Neural cell (in vitro differentiated cells): ENCODE results near the gene USP6. TPM values are rescaled to one million over a fixed set of nuclear protein-coding genes. Genes with fewer than 3 reads are reported as not detected.

Source experiments
- H2AFZ ChIP-seq: fragments of 200-600, 300-800 bp; sonication (generic), shearing (Covaris generic); 2 replicates; pipeline ENCODE4 v1.6.0; 2014; ENCODE audit warnings: low read depth, mild to moderate bottlenecking, antibody characterized with exemption, low read length, moderate library complexity
- H3F3A ChIP-seq: fragments of 200-600 bp; shearing (Covaris generic); 2 replicates; pipeline ENCODE4 v1.6.1; 2016; ENCODE audit warnings: mild to moderate bottlenecking, moderate library complexity, mixed read lengths, antibody characterized with exemption, low read length; ENCODE audit not compliant: insufficient read depth, poor library complexity, severe bottlenecking
- H3K27ac ChIP-seq: fragments of 200-600, 300-800 bp; sonication (generic), shearing (Covaris generic); 2 replicates; pipeline ENCODE4 v1.5.1; 2014; ENCODE audit warnings: mild to moderate bottlenecking, low read length, moderate library complexity
- H3K27me3 ChIP-seq: fragments of 300-800, 200-600 bp; sonication (generic), shearing (Covaris generic); 2 replicates; pipeline ENCODE4 v1.6.0; 2014; ENCODE audit warnings: mild to moderate bottlenecking, low read depth, low read length, moderate library complexity; ENCODE audit not compliant: insufficient read depth
- H3K36me3 ChIP-seq: fragments of 300-800, 200-600 bp; sonication (generic), shearing (Covaris generic); 2 replicates; pipeline ENCODE4 v1.5.1; 2014; ENCODE audit warnings: mild to moderate bottlenecking, antibody characterized with exemption, low read length, moderate library complexity; ENCODE audit not compliant: insufficient read depth
- H3K4me2 ChIP-seq: fragments of 300-800, 200-600 bp; sonication (generic), shearing (Covaris generic); 2 replicates; pipeline ENCODE4 v1.6.0; 2014; ENCODE audit warnings: mild to moderate bottlenecking, low read length
- H3K4me3 ChIP-seq: fragments of 300-800, 200-600 bp; sonication (generic), shearing (Covaris generic); 2 replicates; pipeline ENCODE4 v1.5.1; 2014; ENCODE audit warnings: mild to moderate bottlenecking, low read length, moderate library complexity
- H3K79me2 ChIP-seq: fragments of 200-600 bp; shearing (Covaris generic); replicated peaks from 2 replicates; pipeline ENCODE4 v1.6.0; 2014; ENCODE audit warnings: mild to moderate bottlenecking, low read length, moderate library complexity; ENCODE audit not compliant: insufficient read depth
- H3K9ac ChIP-seq: fragments of 300-800, 200-600 bp; sonication (generic), shearing (Covaris generic); 2 replicates; pipeline ENCODE4 v1.6.1; 2016; ENCODE audit warnings: mild to moderate bottlenecking, low read length, mixed read lengths
- H3K9me2 ChIP-seq: fragments of 200-600 bp; shearing (Covaris generic); 2 replicates; pipeline ENCODE4 v1.6.1; 2016; ENCODE audit warnings: mild to moderate bottlenecking, low read length, mixed read lengths; ENCODE audit not compliant: insufficient read depth
- H3K9me3 ChIP-seq: fragments of 200-600, 300-800 bp; sonication (generic), shearing (Covaris generic); 2 replicates; pipeline ENCODE4 v1.6.1; 2016; ENCODE audit warnings: mild to moderate bottlenecking, mixed run types, low read length, moderate library complexity, mixed read lengths
- H4K20me1 ChIP-seq: fragments of 200-600 bp; shearing (Covaris generic); 2 replicates; pipeline ENCODE4 v1.6.1; 2016; ENCODE audit warnings: mild to moderate bottlenecking, mixed run types; ENCODE audit not compliant: insufficient read depth
- EP300 ChIP-seq: fragments of 450-650 bp; conservative IDR thresholded peaks from 2 replicates; pipeline ENCODE4 v1.6.1; 2014; ENCODE audit warnings: antibody characterized with exemption, mild to moderate bottlenecking, moderate library complexity; ENCODE audit not compliant: poor library complexity, severe bottlenecking
- EZH2 ChIP-seq: fragments of 200-600, 300-800 bp; shearing (Covaris generic), sonication (generic); IDR thresholded peaks from 2 replicates; pipeline ENCODE4 v1.6.1; 2014; ENCODE audit warnings: antibody characterized with exemption, low read length, borderline replicate concordance, mild to moderate bottlenecking; ENCODE audit not compliant: insufficient read depth, poor library complexity, severe bottlenecking
- MXI1 ChIP-seq: fragments of 450-650 bp; conservative IDR thresholded peaks from 2 replicates; pipeline ENCODE4 v1.6.1; 2014; ENCODE audit warnings: antibody characterized with exemption, mild to moderate bottlenecking; ENCODE audit not compliant: poor library complexity, severe bottlenecking
- POLR2AphosphoS5 ChIP-seq: IDR thresholded peaks from 2 replicates; pipeline ENCODE4 v1.6.1; 2012
- RAD21 ChIP-seq: fragments of 450-650 bp; conservative IDR thresholded peaks from 2 replicates; pipeline ENCODE4 v1.6.1; 2014; ENCODE audit warnings: antibody characterized with exemption, mild to moderate bottlenecking, moderate library complexity
- SMC3 ChIP-seq: fragments of 450-650 bp; conservative IDR thresholded peaks from 2 replicates; pipeline ENCODE4 v1.6.1; 2014; ENCODE audit warnings: antibody characterized with exemption, mild to moderate bottlenecking, moderate library complexity; ENCODE audit not compliant: poor library complexity
- TAF1 ChIP-seq: IDR thresholded peaks from 2 replicates; pipeline ENCODE4 v1.6.1; 2012; ENCODE audit warnings: low read depth
- polyA plus RNA-seq: library from polyadenylated mRNA; depleted of rRNA; stranded (reverse); fragments of >200 nt; gene quantifications from 2 replicates; pipeline ENCODE4 v1.2.3, GENCODE V29; 2014
- TF ChIP-seq, protein P1 (sequence below): fragments of 450-650 bp; IDR thresholded peaks from 2 replicates; pipeline ENCODE4 v1.5.1; 2014; ENCODE audit warnings: antibody characterized with exemption, mild to moderate bottlenecking, moderate library complexity; ENCODE audit not compliant: poor library complexity, severe bottlenecking
- TF ChIP-seq, protein P2 (sequence below): IDR thresholded peaks from 2 replicates; pipeline ENCODE4 v1.6.1; 2012; ENCODE audit warnings: borderline replicate concordance

USP6 gene
- polyA plus RNA-seq, 1 donor from 2014 or later = not detected

DNA sequence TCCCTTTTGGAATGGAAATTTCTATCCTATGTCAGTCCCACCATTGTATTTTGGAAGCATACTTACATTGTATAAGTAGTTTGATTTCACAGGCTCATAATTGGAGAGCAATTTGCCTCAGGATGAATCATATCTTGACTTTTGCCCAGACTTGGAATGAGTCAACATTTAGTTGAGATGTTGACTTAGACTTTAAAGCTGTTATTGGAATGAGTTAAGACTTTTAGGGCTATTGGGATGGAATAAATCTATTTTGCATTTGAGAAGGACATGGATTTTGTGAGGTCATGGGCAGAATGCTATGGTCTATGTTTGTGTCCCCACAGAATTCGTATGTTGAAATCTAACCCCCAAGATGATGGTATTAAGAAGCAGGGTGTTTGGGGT, 88.1 kb downstream of the USP6 start:
- Histone ChIP-seq H3K27ac (no peak overlapping the region), H3K9me3 (no peaks in the 10 kb centered on the region), H3K9me2 (no peaks in the 10 kb centered on the region), H3K4me3 (no peak overlapping the region), H3K79me2 (no peaks in the 10 kb centered on the region), H2AFZ (no peak overlapping the region), H3K36me3 (no peaks in the 10 kb centered on the region), H4K20me1 (no peaks in the 10 kb centered on the region), H3K4me2 (no peak overlapping the region), H3K27me3 (no peaks in the 10 kb centered on the region), H3F3A (no peaks in the 10 kb centered on the region), H3K9ac (no peak overlapping the region)
- TF ChIP-seq EP300 (no peak), EZH2 (no peak)
- TF ChIP-seq, protein P1, sequence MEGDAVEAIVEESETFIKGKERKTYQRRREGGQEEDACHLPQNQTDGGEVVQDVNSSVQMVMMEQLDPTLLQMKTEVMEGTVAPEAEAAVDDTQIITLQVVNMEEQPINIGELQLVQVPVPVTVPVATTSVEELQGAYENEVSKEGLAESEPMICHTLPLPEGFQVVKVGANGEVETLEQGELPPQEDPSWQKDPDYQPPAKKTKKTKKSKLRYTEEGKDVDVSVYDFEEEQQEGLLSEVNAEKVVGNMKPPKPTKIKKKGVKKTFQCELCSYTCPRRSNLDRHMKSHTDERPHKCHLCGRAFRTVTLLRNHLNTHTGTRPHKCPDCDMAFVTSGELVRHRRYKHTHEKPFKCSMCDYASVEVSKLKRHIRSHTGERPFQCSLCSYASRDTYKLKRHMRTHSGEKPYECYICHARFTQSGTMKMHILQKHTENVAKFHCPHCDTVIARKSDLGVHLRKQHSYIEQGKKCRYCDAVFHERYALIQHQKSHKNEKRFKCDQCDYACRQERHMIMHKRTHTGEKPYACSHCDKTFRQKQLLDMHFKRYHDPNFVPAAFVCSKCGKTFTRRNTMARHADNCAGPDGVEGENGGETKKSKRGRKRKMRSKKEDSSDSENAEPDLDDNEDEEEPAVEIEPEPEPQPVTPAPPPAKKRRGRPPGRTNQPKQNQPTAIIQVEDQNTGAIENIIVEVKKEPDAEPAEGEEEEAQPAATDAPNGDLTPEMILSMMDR = no peak

DNA sequence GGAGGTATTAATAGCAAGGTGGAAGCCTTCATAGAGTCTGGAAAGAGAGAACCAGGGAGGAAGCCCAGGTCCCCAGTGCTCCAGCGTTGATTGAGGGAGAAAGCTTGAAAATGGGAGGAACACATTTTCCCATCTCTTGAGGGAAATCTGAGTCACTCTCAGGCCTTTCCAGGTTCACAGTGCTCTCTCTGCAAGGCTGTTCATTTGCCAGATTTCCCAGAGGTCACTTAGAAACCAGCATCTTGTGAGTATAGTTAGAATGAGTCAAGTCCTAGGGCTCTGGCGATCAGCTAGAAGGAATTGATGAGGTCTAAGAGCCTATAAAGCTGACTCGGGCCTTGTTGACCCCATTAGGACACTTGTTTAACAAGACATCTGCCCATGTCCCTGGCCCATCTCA, 93.6 kb downstream of the USP6 start:
- Histone ChIP-seq H3K36me3 (no peaks in the 10 kb centered on the region), H3K9me2 (no peaks in the 10 kb centered on the region), H3K4me3 (no peak overlapping the region), H3K27me3 (no peaks in the 10 kb centered on the region), H4K20me1 (no peaks in the 10 kb centered on the region), H3K9me3 (no peaks in the 10 kb centered on the region), H3K9ac (no peak overlapping the region), H3K27ac (no peak overlapping the region), H3K79me2 (no peaks in the 10 kb centered on the region), H2AFZ (no peak overlapping the region), H3K4me2 (no peak overlapping the region), H3F3A (no peaks in the 10 kb centered on the region)
- TF ChIP-seq RAD21 (no peak), TAF1 (no peak), MXI1 (no peak), EP300 (no peak), SMC3 (no peak), POLR2AphosphoS5 (no peak), EZH2 (no peak)
- TF ChIP-seq, protein P1 = no peak
- TF ChIP-seq, protein P2, sequence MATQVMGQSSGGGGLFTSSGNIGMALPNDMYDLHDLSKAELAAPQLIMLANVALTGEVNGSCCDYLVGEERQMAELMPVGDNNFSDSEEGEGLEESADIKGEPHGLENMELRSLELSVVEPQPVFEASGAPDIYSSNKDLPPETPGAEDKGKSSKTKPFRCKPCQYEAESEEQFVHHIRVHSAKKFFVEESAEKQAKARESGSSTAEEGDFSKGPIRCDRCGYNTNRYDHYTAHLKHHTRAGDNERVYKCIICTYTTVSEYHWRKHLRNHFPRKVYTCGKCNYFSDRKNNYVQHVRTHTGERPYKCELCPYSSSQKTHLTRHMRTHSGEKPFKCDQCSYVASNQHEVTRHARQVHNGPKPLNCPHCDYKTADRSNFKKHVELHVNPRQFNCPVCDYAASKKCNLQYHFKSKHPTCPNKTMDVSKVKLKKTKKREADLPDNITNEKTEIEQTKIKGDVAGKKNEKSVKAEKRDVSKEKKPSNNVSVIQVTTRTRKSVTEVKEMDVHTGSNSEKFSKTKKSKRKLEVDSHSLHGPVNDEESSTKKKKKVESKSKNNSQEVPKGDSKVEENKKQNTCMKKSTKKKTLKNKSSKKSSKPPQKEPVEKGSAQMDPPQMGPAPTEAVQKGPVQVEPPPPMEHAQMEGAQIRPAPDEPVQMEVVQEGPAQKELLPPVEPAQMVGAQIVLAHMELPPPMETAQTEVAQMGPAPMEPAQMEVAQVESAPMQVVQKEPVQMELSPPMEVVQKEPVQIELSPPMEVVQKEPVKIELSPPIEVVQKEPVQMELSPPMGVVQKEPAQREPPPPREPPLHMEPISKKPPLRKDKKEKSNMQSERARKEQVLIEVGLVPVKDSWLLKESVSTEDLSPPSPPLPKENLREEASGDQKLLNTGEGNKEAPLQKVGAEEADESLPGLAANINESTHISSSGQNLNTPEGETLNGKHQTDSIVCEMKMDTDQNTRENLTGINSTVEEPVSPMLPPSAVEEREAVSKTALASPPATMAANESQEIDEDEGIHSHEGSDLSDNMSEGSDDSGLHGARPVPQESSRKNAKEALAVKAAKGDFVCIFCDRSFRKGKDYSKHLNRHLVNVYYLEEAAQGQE = no peak
